Fibroblast of peridontal ligament (primary cell): Measurements from ENCODE around the gene ZCRB1.

Experiments
- DNase-seq: peaks from one replicate; pipeline ENCODE4 v3.0.0-alpha.2; 2010; ENCODE audit errors: extremely low read depth

ZCRB1 gene

DNA sequence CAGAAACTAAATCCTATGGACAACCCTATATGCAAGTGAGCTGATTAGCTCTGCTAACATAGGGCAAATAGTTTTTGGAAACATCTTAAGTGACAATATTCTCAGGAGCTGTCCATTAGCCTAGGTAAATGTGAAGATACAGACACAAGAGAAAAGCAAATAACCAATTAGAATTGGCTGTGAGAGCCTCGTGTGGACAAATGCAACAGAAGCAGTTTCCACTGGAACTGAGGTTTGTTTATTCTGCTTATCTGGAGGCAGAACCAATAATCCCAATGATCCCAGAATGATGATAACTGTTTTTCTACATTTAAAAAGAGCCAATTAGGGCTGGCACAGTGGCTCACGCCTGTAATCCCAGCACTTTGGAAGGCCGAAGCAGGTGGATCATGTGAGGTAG, 44.6 kb downstream of the ZCRB1 start:
- DNase-seq: no peak

DNA sequence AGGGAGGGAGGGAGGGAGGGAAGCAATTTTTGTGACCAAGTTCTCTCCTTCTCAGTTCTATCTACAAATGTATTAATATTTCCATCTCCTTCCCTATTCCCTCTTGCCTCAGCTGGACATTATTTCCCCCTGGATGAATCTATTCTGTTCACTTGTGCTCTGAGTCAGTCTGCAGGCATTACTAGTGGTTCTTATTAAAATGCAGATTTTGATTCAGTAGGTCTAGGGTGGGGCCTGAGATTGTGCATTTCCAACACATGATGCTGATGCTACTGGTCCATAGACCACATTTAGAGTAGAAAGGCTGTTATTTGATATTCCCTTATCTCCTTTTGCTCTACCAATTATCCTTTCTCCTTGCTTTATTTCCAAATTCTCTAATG, 47.8 kb downstream of the ZCRB1 start:
- DNase-seq: no peak

DNA sequence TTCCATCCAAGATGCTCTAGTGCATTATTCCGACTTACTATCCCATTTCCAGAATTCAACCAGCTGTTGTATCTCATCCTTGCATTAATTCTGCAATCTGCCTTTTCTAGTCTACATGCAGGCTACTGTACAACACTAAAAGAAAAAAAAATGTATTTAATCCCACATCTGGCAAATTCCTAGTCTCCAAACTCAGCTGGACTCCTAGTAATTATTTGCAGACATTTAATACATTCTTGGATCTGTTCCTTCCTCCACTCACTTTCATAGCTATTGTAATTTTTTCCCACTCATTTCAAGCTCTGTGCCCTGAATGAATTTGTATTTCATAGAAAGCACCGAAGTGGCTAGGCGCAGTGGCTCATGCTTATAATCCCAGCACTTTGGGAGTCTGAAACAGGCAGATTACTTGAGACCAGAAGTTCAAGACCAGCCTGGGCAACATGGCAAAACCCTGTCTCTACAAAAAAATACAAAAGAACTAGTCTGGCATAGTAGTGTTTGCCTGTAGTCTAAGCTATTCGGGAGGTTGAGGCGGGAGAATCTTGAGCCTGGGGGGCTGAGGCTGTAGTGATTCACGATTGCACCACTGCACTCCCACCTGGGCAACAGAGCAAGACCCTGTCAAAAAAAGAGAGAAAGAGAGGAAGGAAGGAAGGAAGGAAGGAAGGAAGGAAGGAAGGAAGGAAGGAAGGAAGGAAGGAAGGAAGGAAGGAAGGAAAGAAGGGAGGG, 48.3 kb downstream of the ZCRB1 start:
- peak; percentile 25 for DNase-seq

DNA sequence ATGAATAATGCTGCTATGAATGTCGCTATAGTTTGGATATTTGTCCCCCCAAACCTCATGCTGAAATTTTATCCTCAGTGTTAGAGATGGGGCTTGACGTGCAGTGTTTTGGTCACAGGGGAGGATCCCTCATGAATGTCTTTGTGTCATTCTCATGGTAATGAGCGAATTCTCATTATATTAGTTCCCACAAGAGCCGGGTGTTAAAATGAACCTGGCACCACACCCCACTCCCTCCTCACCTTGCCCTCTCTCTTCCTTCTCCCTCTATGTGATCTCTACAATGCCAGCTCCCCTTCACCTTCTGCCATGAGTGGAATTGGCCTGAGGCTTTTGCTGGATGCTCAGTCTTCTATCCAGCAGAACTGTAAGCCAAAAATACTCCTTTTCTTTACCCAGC, 50.4 kb downstream of the ZCRB1 start:
- DNase-seq: no peak

DNA sequence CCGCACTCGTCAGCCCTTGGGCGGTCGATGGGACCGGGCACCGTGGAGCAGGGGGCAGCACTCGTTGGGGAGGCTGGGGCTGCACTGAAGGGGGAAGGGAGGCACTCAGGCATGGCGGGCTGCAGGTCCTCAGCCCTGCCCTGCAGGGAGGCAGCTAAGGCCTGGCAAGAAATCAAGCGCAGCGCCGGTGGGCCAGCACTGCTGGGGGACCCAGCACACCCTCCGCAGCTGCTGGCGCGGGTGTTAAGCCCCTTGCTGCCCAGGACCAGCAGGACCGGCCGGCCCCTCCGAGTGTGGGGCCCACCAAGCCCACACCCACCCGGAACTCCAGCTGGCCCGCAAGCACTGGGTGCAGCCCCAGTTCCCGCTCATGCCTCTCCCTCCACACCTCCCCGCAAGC, 52.2 kb downstream of the ZCRB1 start:
- DNase-seq: no peak

GRCh38 chr12:42270596-42270995, 55.3 kb downstream of the ZCRB1 start:
- no peak for DNase-seq

- no peak for DNase-seq
These were observed 58.3 kb downstream of the ZCRB1 start for GRCh38 chr12:42267413-42268190.

GRCh38 chr12:42266579-42267230, 59.2 kb downstream of the ZCRB1 start:
- DNase-seq: no peak

- DNase-seq: peak; percentile 19
These were observed 63.6 kb downstream of the ZCRB1 start for GRCh38 chr12:42262271-42262670.
